ENCODE measurements around the gene PABPN1L.

DNA sequence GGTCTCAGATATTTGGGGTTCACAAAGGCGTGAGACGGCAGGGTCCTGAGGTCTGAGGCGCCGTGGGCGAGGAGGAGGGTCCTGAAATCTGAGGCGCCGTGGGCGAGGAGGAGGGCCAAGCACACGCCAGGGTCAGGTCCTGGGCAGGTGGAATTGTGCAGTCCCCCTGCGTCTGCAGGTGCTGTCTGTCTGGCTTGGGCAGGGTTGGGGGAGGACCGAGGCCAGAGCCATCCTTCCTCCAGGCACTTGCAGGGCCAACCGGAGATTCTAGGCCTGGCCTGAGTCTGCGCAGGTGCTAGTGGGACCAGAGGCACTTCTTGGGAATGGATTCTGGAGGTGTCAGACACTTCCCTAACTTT, 52.3 kb downstream of the PABPN1L start:
- no peak for TF ChIP-seq ZNF384 (IDR thresholded peaks at IDR 0.05)
- no peak for TF ChIP-seq HDGF (IDR thresholded peaks at IDR 0.05; ENCODE audit: borderline replicate concordance)
- no peak for TF ChIP-seq ARNT (IDR thresholded peaks at IDR 0.05)
- no peak for TF ChIP-seq FOXK2 (IDR thresholded peaks at IDR 0.05)
- TF ChIP-seq TARDBP (IDR thresholded peaks at IDR 0.05) = no peak
- TF ChIP-seq BHLHE40 (IDR thresholded peaks at IDR 0.05; ENCODE audit: borderline replicate concordance) = no peak
- TF ChIP-seq ELF4 (IDR thresholded peaks at IDR 0.05) = no peak
- no peak for TF ChIP-seq FOXA1 (IDR thresholded peaks at IDR 0.05)
- no peak for TF ChIP-seq FOXM1 (IDR thresholded peaks at IDR 0.05; ENCODE audit: borderline replicate concordance)
- no peak for TF ChIP-seq LEF1 (IDR thresholded peaks at IDR 0.05; ENCODE audit: borderline replicate concordance)
- no peak for TF ChIP-seq SP1 (IDR thresholded peaks at IDR 0.05)
- TF ChIP-seq SUZ12 (IDR thresholded peaks at IDR 0.05) = no peak
- TF ChIP-seq, protein P1, sequence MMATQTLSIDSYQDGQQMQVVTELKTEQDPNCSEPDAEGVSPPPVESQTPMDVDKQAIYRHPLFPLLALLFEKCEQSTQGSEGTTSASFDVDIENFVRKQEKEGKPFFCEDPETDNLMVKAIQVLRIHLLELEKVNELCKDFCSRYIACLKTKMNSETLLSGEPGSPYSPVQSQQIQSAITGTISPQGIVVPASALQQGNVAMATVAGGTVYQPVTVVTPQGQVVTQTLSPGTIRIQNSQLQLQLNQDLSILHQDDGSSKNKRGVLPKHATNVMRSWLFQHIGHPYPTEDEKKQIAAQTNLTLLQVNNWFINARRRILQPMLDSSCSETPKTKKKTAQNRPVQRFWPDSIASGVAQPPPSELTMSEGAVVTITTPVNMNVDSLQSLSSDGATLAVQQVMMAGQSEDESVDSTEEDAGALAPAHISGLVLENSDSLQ (IDR thresholded peaks at IDR 0.05) = no peak
- no peak for TF ChIP-seq NFRKB (IDR thresholded peaks at IDR 0.05)
